CD4-positive, alpha-beta T cell treated with Interleukin-4 for 4 hours (primary cell): ENCODE results near the gene SYNPO2L.
"Not testable (repeated sequence)": the region's sequence is repeated elsewhere in the genome, so short reads cannot be mapped to it uniquely, and the experiment has no call there.

Experiments
- DNase-seq: peaks from one replicate; pipeline ENCODE4 v3.0.0-alpha.2; 2020

The SYNPO2L gene, protein sequence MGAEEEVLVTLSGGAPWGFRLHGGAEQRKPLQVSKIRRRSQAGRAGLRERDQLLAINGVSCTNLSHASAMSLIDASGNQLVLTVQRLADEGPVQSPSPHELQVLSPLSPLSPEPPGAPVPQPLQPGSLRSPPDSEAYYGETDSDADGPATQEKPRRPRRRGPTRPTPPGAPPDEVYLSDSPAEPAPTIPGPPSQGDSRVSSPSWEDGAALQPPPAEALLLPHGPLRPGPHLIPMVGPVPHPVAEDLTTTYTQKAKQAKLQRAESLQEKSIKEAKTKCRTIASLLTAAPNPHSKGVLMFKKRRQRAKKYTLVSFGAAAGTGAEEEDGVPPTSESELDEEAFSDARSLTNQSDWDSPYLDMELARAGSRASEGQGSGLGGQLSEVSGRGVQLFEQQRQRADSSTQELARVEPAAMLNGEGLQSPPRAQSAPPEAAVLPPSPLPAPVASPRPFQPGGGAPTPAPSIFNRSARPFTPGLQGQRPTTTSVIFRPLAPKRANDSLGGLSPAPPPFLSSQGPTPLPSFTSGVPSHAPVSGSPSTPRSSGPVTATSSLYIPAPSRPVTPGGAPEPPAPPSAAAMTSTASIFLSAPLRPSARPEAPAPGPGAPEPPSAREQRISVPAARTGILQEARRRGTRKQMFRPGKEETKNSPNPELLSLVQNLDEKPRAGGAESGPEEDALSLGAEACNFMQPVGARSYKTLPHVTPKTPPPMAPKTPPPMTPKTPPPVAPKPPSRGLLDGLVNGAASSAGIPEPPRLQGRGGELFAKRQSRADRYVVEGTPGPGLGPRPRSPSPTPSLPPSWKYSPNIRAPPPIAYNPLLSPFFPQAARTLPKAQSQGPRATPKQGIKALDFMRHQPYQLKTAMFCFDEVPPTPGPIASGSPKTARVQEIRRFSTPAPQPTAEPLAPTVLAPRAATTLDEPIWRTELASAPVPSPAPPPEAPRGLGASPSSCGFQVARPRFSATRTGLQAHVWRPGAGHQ

DNA sequence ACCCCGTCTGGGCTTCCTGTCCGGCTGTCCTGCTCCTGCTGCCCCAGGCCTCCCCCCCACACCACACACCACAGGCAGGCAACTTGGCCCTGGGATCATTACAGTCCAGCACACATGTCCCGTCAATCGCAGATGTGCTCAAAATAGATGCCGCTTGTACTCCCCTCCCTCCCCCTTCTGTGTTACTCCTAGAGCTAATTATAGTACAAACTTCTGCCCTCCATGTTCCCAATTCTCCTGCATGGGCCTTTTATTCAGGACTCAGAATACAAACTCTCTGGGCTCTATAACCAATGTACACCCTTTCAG, at the start of gene SYNPO2L:
Gene SYNPO2L (minus strand): TSS at position 40 of the 309 bp plus-strand sequence. CDS start 107 bp downstream, outside the sequence.
- no peak for DNase-seq

DNA sequence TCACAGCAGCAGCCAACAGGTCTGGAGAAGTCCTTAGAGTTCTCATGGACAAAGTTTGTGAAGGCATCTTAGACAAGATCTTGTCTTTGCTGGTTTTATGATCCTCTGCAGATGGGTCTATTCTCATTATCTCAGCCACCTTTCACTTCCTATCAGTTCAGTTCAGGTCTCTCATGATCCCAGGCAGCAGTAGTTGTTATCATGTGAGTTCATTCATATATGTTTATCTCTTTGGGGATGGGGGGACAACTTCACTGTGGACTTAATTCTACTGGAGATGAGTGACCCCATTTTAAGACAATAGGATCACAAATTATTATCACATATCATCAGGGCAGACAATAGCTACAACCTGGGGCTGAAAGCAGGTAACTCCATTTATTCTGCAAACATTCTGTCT, 48.1 kb upstream of the SYNPO2L start:
- not testable (repeated sequence) for DNase-seq

DNA sequence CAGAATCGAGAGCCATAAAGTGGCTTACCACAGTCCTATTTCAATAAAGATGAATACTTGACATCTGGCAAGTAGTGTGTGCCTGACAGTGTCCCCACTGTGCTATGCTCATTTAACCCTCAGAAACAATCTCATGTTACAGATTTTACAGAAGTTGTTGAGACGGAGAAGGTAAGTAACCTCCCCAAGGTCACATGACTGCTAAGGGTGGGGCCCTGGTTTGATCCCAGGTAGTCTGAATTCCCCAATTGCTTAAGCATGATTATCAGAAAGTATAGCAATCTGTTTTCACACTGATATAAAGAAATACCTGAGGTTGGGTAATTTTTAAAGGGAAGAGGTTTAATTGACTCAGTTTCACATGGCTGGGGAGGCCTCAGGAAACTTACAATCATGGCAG, 43.0 kb upstream of the SYNPO2L start:
- not testable (repeated sequence) for DNase-seq

DNA sequence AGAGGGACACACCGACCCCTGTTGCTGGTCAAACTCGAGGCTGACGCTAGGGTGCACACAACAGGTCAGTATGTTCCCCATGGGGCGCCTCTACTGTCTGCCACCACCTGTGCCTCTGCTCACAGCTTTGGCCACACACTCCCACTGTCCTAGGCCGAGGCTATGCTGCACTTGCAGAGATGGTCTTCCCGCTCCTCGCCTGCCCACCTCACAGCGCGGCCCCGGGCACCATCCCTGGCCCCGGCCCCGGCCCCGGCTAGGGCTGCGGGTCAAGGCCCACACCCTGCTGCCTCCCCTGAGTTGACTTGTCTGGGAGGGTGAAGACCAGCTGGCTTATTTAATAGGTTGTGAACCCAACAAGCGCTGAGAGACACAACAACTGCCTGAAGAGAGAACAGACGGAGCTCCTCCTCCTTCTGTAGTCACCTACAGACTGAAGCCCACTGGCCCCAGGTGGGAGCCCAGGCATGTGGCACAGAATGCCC, 41.9 kb upstream of the SYNPO2L start, which contains the start of gene AGAP5:
Gene AGAP5 (minus strand): TSS at position 435 of the 485 bp plus-strand sequence. CDS start 354 bp downstream, at position 81.
- DNase-seq = not testable (repeated sequence)

DNA sequence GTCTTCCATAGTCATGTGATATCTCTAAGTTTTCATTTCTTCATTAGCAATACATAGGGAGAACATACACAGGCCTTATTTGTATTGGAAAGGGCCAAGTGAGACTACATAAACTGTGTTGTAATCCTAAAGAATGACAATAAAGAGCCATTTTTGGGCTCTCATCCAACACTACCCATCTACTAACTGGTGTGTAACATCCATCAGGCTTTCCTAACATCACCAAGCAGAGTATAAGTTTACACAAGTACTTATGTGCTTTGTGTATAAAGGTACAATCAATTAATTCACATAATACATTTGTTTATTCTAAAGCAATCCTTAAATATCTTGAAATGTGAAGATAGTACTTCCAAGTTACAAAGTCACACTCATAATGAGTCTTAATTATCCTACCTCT, 39.5 kb upstream of the SYNPO2L start:
- DNase-seq = not testable (repeated sequence)

DNA sequence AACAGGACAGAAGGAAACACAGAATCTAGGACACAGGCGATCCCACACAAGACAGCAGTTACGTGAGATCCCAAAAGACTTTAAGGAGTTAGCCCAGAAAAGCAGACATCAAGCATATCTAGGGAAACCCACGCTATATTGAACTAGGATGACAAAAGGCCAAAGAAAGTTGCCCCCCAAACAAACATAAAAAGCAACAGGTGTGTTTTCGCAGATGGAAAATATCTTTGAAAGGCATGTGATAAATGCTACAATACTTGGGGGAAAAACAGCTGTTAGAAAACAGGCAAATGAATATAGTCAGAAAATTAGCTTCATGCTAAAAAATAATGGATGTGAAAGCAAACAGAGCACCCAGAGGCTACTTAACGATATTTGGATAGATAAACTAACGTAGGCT, 34.9 kb upstream of the SYNPO2L start:
- DNase-seq = not testable (repeated sequence)

DNA sequence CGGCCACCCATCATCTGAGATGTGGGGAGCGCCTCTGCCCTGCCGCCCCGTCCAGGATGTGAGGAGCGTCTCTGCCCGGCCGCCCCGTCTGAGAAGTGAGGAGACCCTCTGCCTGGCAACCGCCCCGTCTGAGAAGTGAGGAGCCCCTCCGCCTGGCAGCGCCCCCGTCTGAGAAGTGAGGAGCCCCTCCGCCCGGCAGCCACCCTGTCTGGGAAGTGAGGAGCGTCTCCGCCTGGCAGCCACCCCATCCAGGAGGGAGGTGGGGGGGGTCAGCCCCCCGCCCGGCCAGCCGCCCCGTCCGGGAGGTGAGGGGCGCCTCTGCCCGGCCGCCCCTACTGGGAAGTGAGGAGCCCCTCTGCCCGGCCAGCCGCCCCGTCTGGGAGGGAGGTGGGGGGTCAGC, 33.8 kb upstream of the SYNPO2L start:
- not testable (repeated sequence) for DNase-seq

DNA sequence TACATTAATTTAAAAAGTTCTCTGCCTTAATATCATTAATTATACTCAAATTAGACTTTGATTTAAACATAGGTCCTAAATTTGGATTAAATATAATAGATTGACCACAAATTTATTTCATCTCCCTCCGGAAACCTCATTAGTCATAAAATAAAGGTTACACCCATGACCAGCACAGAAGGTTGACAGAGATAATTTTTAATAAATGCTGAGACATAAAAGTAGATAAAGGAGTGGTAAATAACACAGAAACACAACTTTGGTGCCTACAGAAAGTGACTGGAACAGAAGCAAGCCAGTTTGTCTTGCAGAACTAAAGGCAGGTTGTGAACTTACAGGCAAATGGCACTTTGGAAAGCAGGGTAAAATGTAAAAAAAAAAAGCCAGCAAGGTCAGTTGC, 31.8 kb upstream of the SYNPO2L start:
- DNase-seq = not testable (repeated sequence)

DNA sequence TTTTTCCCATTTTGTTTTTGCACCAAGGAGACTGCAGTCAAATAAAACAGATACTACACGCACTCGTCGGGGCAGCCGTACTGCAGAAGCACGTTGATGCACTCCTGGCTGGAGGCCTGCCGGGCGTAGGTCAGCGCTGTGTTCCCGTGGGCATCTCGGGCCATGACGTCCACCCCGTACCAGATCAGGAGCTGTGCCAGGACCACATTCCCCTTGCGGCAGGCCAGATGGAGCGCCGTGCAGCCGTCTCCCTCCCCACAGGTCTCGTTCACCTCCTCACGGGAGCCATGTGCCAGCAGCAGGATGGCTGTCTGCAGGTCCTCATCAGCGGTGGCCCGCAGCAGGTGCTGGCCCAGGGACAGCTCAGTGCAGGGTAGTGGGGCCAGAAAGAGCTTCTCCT, 18.7 kb upstream of the SYNPO2L start:
- not testable (repeated sequence) for DNase-seq

DNA sequence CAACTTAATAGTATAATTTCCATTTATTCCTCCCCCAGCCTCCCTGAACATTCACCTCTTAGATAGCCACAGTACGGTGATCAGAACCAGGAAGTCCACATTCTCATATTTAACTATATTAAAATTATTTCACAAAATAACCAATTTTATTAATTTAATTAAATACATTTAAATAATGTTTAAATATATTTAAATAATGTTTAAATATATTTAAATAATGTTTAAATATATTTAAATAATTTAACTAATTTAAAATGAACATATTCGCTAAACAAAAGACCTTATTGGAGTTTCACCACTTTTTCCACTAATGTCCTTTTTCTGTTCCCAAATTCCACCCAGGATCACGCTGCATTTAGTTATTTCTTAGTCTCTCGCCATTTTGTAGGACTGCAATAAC, 12.5 kb upstream of the SYNPO2L start:
- not testable (repeated sequence) for DNase-seq

DNA sequence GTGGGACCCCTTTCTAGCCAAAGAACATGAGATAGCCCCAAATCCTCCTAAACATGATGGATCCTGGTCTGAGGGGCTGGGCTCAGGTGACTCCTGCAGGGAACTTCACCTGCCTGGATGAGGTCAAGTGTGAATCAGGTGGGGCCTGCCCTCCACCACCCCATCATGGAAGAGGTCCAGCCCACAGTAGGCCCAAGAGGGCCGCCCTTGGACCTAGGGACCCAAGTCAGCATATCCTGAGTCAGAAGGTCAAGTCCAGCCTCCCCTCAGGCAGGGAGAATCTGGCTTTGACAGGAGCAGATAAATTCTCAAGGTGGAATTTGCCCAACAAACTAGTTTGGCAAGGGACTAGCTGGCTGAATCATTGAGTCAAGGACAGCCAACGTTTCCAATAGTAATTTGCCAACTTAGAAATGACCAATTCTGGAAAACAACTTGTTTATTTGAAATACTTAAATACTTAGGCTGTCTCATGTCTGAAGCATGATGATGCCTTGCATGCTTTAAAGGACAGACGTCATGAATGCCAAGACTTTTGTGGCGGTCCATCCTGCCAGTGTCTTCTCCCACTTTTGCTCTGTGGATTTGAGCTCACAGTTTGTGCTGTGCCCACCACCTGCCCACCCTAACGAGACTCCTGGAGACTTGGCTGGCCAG, 10.5 kb upstream of the SYNPO2L start:
- DNase-seq = not testable (repeated sequence)

DNA sequence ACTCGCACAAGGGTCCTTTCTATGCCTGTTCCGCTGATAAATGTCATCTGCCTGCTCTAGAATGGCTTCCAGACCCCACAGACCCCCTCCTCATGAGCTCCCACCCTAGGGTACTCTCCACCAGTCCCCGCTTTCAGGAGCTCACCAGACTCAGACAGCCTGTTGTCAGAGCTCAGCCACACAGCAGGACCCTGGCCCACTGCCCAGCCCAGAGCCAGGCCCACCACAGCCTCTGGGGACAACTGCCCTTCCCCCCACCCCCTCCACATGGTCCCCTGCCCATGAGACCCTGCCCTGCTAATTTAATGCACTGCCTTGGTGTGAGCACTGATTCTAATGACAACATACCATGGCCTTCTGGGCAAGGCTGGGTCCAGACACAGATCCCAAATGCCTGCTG, 9.8 kb upstream of the SYNPO2L start:
- not testable (repeated sequence) for DNase-seq

DNA sequence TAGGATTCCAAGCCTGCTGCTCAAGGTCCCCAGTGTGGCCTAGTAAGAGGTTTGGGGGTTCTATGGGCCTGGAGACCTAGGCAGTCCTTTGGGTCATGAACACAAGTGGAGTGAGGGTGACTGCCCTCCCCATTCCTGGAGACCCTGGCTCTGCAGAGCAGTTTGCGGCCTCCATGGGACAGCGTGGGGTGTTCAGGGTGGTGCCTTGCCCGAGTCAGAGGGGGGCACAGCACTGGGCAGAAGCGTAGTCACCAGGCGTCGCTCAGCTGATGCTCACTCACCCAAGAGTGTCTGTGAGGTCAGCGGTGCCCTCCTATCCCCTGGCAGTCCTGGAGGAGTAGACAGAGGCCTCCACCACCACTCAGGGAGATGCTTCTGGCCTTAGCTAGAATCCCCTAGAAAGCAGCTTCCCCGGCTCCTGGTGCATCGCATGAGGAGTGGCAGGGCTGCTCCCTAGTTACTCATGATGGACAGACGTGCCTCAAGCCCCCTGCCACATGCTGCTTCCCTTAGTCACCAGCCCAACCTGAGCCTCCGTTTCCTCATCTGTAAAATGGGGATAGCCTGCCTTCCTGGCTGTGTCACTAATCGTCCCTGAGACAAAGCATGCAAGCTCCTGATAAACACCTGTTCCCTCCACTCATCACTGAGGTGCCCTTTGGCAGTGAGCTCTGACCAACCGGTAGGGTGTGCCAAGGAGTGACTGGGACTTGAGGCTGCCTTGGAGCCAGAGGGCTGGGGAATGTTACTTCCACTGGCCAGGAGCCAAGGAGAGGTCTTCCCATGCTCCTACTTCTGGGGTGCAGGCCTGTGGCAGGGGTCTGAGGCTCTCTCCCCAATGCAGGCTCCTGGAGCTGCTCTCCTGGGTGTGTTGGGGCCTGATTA, 8.6 kb upstream of the SYNPO2L start:
- DNase-seq = not testable (repeated sequence)

DNA sequence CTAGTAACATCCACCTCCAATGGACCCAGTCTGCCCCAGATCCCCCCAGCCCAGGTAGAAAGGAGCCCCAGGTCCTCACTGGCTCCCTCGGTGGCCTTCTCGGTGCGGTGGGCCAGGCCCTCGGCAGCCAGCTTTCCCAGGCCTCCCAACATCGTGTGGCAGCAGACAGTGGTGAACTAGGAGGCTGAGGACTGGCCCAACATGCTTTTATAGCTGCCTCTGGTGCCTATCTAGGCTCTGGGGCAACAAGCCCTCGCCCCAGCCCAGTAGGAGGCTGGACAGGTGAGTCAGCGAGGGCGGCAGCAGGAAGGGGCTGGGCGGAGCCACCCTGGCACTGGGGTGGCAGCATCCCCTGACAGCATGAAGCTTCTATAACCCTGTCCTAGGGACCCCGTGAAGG, 7.8 kb upstream of the SYNPO2L start:
- DNase-seq = not testable (repeated sequence)

DNA sequence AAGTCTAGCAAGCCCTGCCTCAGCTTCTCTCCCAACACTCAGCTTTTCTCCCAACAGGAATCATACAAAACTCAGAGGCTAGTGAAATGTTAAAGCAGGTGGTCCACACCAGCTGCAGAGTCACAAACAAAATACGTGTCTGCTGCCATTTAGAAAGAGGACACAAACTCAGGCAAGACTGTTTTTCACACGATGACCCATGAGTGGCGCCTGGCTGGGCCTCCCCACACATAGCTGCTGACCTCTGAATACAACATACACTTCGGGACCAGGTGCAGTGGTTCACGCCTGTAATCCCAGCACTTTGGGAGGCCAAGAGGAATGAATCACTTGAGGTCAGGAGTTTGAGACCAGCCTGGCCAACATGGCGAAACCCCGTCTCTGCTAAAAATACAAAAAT, 6.9 kb upstream of the SYNPO2L start:
- DNase-seq = not testable (repeated sequence)

DNA sequence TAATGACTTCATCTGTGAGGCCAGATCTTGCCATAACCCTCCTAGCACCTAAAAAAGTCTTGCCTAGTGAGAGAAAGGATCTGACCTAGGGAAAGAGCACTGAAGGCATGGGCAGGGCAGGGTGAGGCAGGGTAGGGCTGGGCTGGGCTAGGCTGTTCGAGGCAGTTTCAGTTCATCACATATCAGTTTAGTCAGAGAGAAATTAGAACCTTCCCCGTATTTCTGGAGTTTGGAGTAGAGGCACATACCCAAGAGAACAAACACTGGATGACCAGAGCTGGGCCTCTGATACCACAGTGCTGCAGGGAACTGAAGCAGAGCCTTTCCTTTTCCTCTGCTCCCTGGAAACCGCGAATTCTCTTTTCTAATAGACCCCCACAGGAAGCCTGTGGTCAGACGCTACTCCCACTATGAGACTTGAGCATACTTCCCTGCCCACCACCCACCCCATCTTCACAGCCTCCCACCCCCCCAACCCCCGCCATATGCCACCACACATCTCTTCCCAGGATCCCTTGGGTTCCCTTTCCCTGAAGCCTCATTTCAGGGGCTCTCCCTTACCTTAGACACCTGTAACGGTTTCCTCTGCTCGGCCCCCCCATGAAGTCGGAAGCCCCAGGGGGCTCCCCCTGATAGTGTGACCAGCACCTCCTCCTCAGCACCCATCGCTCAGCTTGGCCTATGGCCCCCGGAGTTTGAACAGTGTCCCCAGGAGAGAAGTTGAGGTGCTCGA, 406 bp downstream of the SYNPO2L start:
- no peak for DNase-seq

DNA sequence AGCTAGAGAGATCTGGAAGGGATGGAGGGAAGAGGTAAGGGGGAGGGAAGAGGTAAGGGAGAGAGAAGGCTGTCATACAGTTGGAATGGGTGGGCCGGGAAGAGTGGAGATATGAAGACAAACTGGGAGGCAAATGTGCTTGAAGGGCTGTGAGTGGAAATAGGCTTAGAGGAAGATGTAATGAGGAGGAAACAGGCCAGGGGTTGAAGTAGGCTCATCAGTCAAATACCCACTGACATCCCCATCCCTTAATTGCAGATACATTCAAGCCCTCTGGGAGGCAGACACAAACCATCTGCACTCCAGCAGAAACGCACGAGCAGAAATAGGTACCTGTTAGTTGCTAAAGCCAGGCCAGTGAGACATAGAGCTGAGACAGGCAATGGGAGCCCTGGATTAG, 2.1 kb downstream of the SYNPO2L start:
- no peak for DNase-seq

DNA sequence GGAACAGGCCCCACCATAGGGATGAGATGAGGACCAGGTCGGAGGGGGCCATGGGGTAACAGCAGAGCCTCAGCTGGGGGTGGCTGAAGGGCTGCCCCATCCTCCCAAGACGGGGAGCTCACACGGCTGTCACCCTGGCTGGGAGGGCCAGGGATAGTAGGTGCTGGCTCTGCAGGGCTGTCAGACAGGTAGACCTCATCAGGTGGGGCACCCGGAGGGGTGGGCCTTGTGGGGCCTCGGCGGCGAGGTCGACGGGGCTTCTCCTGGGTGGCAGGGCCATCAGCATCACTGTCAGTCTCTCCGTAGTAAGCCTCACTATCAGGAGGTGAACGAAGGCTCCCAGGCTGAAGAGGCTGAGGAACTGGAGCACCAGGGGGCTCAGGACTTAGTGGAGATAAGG, 2.6 kb downstream of the SYNPO2L start:
- DNase-seq = no peak

DNA sequence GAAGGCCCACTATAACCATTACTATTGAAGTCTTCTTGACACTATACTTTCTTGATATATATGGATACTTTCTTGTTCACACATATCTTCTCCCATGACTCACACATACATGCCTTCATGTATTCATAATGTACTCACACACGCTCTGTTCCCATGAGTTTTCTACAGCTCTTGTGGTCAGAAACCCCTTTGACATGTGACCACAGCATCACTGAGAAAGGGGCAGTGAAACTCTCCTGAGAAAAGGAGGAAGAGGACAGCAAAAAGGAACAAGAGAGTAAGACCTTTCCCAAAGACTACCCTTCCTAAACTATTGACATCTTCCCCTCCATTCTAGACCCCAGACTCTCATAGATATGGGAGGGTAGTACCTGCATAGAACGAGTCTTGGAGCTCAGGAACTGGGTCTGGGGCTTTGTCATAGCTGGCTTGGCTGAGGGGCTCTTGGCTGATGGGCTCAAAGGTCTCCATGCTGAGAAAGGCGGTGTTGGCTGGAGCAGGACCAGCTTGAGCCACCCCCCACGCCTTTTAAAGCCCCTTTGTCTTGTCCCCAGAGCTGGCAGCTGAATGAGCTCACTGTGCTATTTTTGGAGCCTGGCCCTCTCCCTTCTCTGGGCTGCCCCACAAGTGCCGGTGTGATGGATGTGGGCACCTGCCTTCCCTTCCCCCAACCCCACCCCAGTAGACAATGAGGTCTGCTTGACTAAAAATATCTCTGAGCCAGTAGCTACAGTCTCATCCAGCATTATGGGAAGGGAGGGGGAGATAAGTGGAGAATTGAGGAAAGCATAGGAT, 5.1 kb downstream of the SYNPO2L start:
- no peak for DNase-seq

DNA sequence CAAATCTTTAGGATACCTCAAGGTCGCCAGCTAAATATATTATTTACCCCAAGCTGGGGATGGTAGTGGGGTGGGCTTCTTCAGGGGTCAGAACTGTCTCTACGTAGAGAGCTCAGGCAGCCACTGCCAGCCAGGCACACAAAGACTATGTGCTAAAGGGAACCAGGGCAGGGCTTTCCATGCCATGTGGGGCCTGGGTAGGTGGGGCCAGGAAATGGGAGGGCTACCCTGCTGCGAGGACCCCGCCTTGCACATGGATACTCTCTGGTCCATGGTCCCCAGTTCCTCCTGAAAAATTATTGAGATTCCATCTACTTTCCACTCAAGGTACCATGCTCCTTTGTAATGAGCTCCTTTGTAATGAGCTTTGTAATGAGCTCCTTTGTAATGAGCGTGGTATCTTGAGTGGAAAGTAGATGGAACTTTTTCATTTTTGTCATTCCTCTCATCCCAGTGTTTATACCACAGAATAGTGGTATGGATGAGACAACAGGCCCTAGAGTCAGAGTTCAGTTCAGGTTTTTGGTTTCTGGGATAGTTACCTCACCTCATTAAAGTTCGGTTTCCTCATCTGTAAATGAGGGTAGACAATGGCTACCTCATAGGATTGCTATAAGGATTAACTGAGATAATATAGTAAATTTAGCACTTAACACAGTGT, 5.8 kb downstream of the SYNPO2L start:
- DNase-seq = no peak
